Loucy (cell line): ENCODE results near the gene NOC4L.

Experiments used
- H2AFZ ChIP-seq: fragments of 200-600 bp; sonication (generic); 2 replicates; pipeline ENCODE4 v1.6.0; 2016; ENCODE audit warnings: antibody characterized with exemption, mild to moderate bottlenecking, low read length, moderate library complexity
- H3F3A ChIP-seq: fragments of 200-600 bp; 2 replicates; pipeline ENCODE4 v1.6.0; 2016; ENCODE audit warnings: antibody characterized with exemption, low read depth, mild to moderate bottlenecking
- H3K27me3 ChIP-seq: fragments of 200-600 bp; sonication (generic); 2 replicates; pipeline ENCODE4 v1.6.1; 2014; ENCODE audit warnings: low read length, mild to moderate bottlenecking; ENCODE audit not compliant: insufficient read depth, poor library complexity, severe bottlenecking
- H3K36me3 ChIP-seq: fragments of 200-600 bp; sonication (generic); 2 replicates; pipeline ENCODE4 v1.6.1; 2016; ENCODE audit warnings: low read length; ENCODE audit not compliant: insufficient read depth
- H3K4me1 ChIP-seq: fragments of 200-600 bp; sonication (generic); 2 replicates; pipeline ENCODE4 v1.5.1; 2014; ENCODE audit warnings: low read length, mild to moderate bottlenecking; ENCODE audit not compliant: insufficient read depth, poor library complexity, severe bottlenecking
- H3K4me2 ChIP-seq: fragments of 200-600 bp; sonication (generic); 2 replicates; pipeline ENCODE4 v1.6.0; 2014; ENCODE audit warnings: antibody characterized with exemption, low read length, low read depth, mild to moderate bottlenecking; ENCODE audit not compliant: poor library complexity, severe bottlenecking
- H3K4me3 ChIP-seq: fragments of 200-600 bp; sonication (generic); 2 replicates; pipeline ENCODE4 v1.5.1; 2014; ENCODE audit warnings: low read length, mild to moderate bottlenecking, mixed read lengths; ENCODE audit not compliant: poor library complexity, severe bottlenecking
- H3K79me2 ChIP-seq: fragments of 200-600 bp; sonication (generic); 2 replicates; pipeline ENCODE4 v1.6.1; 2014; ENCODE audit warnings: low read length; ENCODE audit not compliant: insufficient read depth
- H3K9ac ChIP-seq: fragments of 200-600 bp; sonication (generic); 2 replicates; pipeline ENCODE4 v1.6.0; 2014; ENCODE audit warnings: mild to moderate bottlenecking, low read depth, low read length, moderate library complexity; ENCODE audit not compliant: poor library complexity, severe bottlenecking
- H3K9me2 ChIP-seq: fragments of 200-600 bp; sonication (generic); replicated peaks from 2 replicates; pipeline ENCODE4 v1.6.1; 2016; ENCODE audit warnings: low read depth, low read length, mixed read lengths
- H3K9me3 ChIP-seq: fragments of 200-600 bp; sonication (generic); 2 replicates; pipeline ENCODE4 v1.6.1; 2014; ENCODE audit warnings: mild to moderate bottlenecking, antibody characterized with exemption, low read length, low read depth; ENCODE audit not compliant: insufficient read depth
- H4K20me1 ChIP-seq: fragments of 200-600 bp; sonication (generic); 2 replicates; pipeline ENCODE4 v1.6.0; 2014; ENCODE audit warnings: antibody characterized with exemption, low read length, mild to moderate bottlenecking; ENCODE audit not compliant: insufficient read depth, poor library complexity, severe bottlenecking
- EZH2phosphoT487 ChIP-seq: fragments of 200-600 bp; IDR thresholded peaks from 2 replicates; pipeline ENCODE4 v1.6.1; 2018; ENCODE audit warnings: antibody characterized with exemption, mild to moderate bottlenecking, moderate library complexity, borderline replicate concordance
- TF ChIP-seq, protein P1 (sequence below): fragments of 200-600 bp; sonication (generic); conservative IDR thresholded peaks from 2 replicates; pipeline ENCODE4 v1.5.1; 2014; ENCODE audit warnings: mild to moderate bottlenecking, antibody characterized with exemption, low read length

NOC4L gene

DNA sequence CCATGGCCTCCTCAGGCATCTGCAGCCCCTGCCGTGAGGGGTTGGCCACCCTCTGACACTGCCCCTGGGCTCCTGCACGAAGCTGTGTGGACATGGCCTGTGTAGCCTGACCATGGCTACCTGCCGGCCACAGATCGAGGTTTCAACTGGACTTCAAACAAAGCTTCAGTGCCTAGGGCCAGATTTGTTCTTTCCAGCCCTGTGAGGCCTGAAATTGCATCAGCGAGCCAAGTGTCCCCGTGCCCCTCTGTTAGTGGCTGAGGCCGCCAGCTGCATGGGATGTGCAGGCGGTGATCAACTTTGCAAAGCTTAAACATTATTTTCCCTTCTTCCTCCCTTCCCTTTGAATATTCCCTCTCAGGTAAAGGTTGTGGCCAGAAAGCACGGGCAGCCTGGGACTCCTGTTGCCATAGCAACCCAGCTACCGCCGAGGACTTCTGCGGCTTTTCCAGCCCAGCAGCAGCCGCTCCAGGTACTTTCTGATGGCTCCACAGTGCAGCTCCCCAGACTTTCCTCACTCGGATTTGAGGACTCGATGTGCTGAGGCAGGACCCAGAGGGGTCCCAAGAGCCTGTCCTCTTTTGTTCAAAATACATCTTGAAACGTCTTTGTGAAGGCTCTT, 35.9 kb upstream of the NOC4L start:
- Histone ChIP-seq H3K4me2 (no peak overlapping the region), H3K79me2 (no peaks in the 10 kb centered on the region), H3K4me3 (no peak overlapping the region), H4K20me1 (no peaks in the 10 kb centered on the region), H3F3A (no peaks in the 10 kb centered on the region), H3K4me1 (no peaks in the 10 kb centered on the region), H3K9ac (no peak overlapping the region), H3K36me3 (peaks cover 35% of the 10 kb centered on the region; the same call in 1 of the 2 replicates), H2AFZ (no peak overlapping the region), H3K27me3 (no peaks in the 10 kb centered on the region), H3K9me2 (no peaks in the 10 kb centered on the region), H3K9me3 (no peaks in the 10 kb centered on the region)
- TF ChIP-seq EZH2phosphoT487: no peak
- TF ChIP-seq, protein P1, sequence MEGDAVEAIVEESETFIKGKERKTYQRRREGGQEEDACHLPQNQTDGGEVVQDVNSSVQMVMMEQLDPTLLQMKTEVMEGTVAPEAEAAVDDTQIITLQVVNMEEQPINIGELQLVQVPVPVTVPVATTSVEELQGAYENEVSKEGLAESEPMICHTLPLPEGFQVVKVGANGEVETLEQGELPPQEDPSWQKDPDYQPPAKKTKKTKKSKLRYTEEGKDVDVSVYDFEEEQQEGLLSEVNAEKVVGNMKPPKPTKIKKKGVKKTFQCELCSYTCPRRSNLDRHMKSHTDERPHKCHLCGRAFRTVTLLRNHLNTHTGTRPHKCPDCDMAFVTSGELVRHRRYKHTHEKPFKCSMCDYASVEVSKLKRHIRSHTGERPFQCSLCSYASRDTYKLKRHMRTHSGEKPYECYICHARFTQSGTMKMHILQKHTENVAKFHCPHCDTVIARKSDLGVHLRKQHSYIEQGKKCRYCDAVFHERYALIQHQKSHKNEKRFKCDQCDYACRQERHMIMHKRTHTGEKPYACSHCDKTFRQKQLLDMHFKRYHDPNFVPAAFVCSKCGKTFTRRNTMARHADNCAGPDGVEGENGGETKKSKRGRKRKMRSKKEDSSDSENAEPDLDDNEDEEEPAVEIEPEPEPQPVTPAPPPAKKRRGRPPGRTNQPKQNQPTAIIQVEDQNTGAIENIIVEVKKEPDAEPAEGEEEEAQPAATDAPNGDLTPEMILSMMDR: no peak

DNA sequence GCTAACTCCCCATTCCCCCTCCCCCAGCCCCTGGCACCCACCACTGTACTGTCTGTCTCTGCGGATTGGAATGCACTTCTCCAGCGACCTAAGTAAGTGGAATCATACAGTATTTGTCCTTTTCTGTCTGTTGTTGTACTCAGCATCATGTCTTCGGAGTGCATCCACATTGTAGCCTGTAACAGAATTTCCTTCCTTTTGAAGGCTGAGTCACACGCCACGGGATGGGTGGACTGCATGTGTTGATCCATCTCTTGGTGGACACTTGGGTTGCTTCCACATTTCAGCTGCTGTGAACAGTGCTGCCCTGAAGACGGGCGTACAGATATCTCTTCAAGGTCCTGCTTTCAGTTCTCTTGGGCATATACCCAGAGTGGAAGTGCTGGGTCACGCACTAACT, 34.5 kb upstream of the NOC4L start:
- peaks cover 41% of the 10 kb centered on the region; the same call in 1 of the 2 replicates for H3K36me3 ChIP-seq
- TF ChIP-seq EZH2phosphoT487: no peak
- TF ChIP-seq, protein P1: no peak
- H3K27me3 ChIP-seq: no peaks in the 10 kb centered on the region
- H3F3A ChIP-seq: no peaks in the 10 kb centered on the region
- no peaks in the 10 kb centered on the region for H4K20me1 ChIP-seq
- no peaks in the 10 kb centered on the region for H3K9me3 ChIP-seq
- no peaks in the 10 kb centered on the region for H3K79me2 ChIP-seq
- no peak overlapping the region for H3K4me2 ChIP-seq
- no peaks in the 10 kb centered on the region for H3K9me2 ChIP-seq
- H3K4me1 ChIP-seq: no peaks in the 10 kb centered on the region
- H3K4me3 ChIP-seq: no peak overlapping the region
- no peak overlapping the region for H2AFZ ChIP-seq
- no peak overlapping the region for H3K9ac ChIP-seq

DNA sequence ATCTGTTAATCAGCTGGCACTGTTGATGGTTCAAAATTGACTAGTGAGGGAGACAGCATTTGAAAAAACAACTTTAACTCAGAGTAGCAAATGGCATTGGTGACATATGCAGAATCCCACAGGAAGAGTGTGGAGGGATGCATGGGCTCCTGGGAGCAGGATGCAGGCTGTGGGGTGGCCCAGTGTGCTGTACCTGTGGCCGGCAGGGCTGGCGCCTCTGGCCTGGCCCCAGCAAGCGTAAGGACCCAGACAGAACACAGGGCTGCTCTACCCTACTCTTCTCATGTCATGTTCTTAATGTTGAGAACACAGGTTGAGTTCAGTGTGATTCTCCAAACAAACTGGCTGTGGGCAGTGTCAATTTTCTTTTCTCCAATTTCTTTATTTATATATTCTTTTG, 33.6 kb upstream of the NOC4L start:
- H3K4me2 ChIP-seq: no peak overlapping the region
- no peaks in the 10 kb centered on the region for H3K4me1 ChIP-seq
- H3K36me3 ChIP-seq: peaks cover 42% of the 10 kb centered on the region; the same call in 1 of the 2 replicates
- no peak overlapping the region for H2AFZ ChIP-seq
- H3K9me3 ChIP-seq: no peaks in the 10 kb centered on the region
- H4K20me1 ChIP-seq: no peaks in the 10 kb centered on the region
- no peaks in the 10 kb centered on the region for H3K9me2 ChIP-seq
- H3K4me3 ChIP-seq: no peak overlapping the region
- no peaks in the 10 kb centered on the region for H3K27me3 ChIP-seq
- no peaks in the 10 kb centered on the region for H3F3A ChIP-seq
- H3K79me2 ChIP-seq: no peaks in the 10 kb centered on the region
- TF ChIP-seq EZH2phosphoT487: no peak
- TF ChIP-seq, protein P1: no peak
- no peak overlapping the region for H3K9ac ChIP-seq
